ENCODE results near the gene ZBTB33. TPM values are rescaled to one million over a fixed set of nuclear protein-coding genes. Genes with fewer than 3 reads are reported as not detected.
A peak's percentile ranks its signal among the peaks of the same experiment; 100 is the strongest.

ZBTB33 gene
- total and polyA plus RNA-seq, 2 of the 13 experiments (the other 11 are each of a cell fraction or from before 2014, with no cell fraction given): 6.5 to 20.2 TPM

- TF ChIP-seq IRF1 (CRISPR knock-in tag; IDR thresholded peaks at IDR 0.05; ENCODE audit: low read depth) (no peak), DNMT1 (CRISPR knock-in tag; IDR thresholded peaks at IDR 0.05) (no peak), ZMYM4 (CRISPR knock-in tag; IDR thresholded peaks at IDR 0.05) (peak; percentile 76), NCOR1 (IDR thresholded peaks at IDR 0.05; ENCODE audit: borderline replicate concordance, low read length) (peak; percentile 80; the same call in 1 of the 2 replicates), STAG1 (CRISPR knock-in tag; IDR thresholded peaks at IDR 0.05) (no peak), ZNF775 (CRISPR knock-in tag; IDR thresholded peaks at IDR 0.05; ENCODE audit: borderline replicate concordance) (no peak), FOXK2 (IDR thresholded peaks at IDR 0.05) (peak; percentile 86), EZH2 (conservative IDR thresholded peaks at IDR 0.05; ENCODE audit: low read depth, low read length) (no peak), ZNF800 (CRISPR knock-in tag; IDR thresholded peaks at IDR 0.05) (no peak), SPEN (CRISPR knock-in tag; IDR thresholded peaks at IDR 0.05; ENCODE audit: low read depth) (peak; percentile 55; the same call in 1 of the 2 replicates), MNT (IDR thresholded peaks at IDR 0.05) (no peak), ZNF121 (CRISPR knock-in tag; IDR thresholded peaks at IDR 0.05) (no peak), ZNF34 (CRISPR knock-in tag; IDR thresholded peaks at IDR 0.05; ENCODE audit: borderline replicate concordance) (no peak), ZNF766 (CRISPR knock-in tag; IDR thresholded peaks at IDR 0.05; ENCODE audit: borderline replicate concordance) (no peak), SMYD3 (CRISPR knock-in tag; IDR thresholded peaks at IDR 0.05) (no peak), SIX4 (CRISPR knock-in tag; IDR thresholded peaks at IDR 0.05) (no peak), ZNF292 (CRISPR knock-in tag; IDR thresholded peaks at IDR 0.05; ENCODE audit: borderline replicate concordance, low read depth) (peak; percentile 28; the same call in 1 of the 2 replicates), CENPX (CRISPR knock-in tag; IDR thresholded peaks at IDR 0.05) (no peak), ZNF567 (CRISPR knock-in tag; IDR thresholded peaks at IDR 0.05; ENCODE audit: borderline replicate concordance) (no peak), SAFB2 (CRISPR knock-in tag; IDR thresholded peaks at IDR 0.05; ENCODE audit: borderline replicate concordance, low read depth) (no peak), ZNF20 (CRISPR knock-in tag; IDR thresholded peaks at IDR 0.05) (no peak), ZNF354B (CRISPR knock-in tag; IDR thresholded peaks at IDR 0.05) (no peak), ZNF33A (CRISPR knock-in tag; IDR thresholded peaks at IDR 0.05; ENCODE audit: borderline replicate concordance) (0 out of 2 replicates have a peak, but pooled peaks have one; percentile 24), IRF9 (CRISPR knock-in tag; IDR thresholded peaks at IDR 0.05; ENCODE audit: borderline replicate concordance) (no peak), ZNF660 (CRISPR knock-in tag; IDR thresholded peaks at IDR 0.05; ENCODE audit: borderline replicate concordance, low read depth) (no peak), DPF2 (CRISPR knock-in tag; IDR thresholded peaks at IDR 0.05; ENCODE audit: borderline replicate concordance, low read depth) (no peak)
Observed at GRCh38 chrX:120244735-120245498, 5.7 kb upstream of the ZBTB33 start (continued).

Data from HepG2 (cell line).